ENCODE results near the gene CD3E.

Gene CD3E

GRCh38 chr11:118272001-118272400 is 32.5 kb upstream of the CD3E start:
- peaks cover 0 to 9% (median 0%) of the 10 kb centered on the region in 5 donors for H3K4me1 ChIP-seq (ENCODE audit: control insufficient read depth in 5 of 5, insufficient read depth in 5 of 5, low read length in 5 of 5)
- H3K9ac ChIP-seq (ENCODE audit: low read length in 5 of 5): no peak overlapping the region
- H3K9me3 ChIP-seq (ENCODE audit: control insufficient read depth in 5 of 5, low read length in 5 of 5): no peaks in the 10 kb centered on the region
- H3K27ac ChIP-seq (ENCODE audit: low read depth, low read length): no peak overlapping the region
- peaks cover 0 to 8% (median 6%) of the 10 kb centered on the region in 5 donors for H3K27me3 ChIP-seq (ENCODE audit: control insufficient read depth in 5 of 5, insufficient read depth in 4 of 5, low read length in 5 of 5)
- no peaks in the 10 kb centered on the region for H3K36me3 ChIP-seq (ENCODE audit: control insufficient read depth in 5 of 5, insufficient read depth in 5 of 5, low read length in 5 of 5)
- no peak overlapping the region for H3K4me3 ChIP-seq (ENCODE audit: low read depth in 1 of 5, low read length in 5 of 5)

GRCh38 chr11:118274186-118274585 is 30.3 kb upstream of the CD3E start:
- H3K9ac ChIP-seq (ENCODE audit: low read length in 5 of 5): no peak overlapping the region
- no peak overlapping the region for H3K27ac ChIP-seq (ENCODE audit: low read depth, low read length)

GRCh38 chr11:118275176-118275575 is 29.4 kb upstream of the CD3E start:
- Histone ChIP-seq H3K36me3 (ENCODE audit: control insufficient read depth in 5 of 5, insufficient read depth in 5 of 5, low read length in 5 of 5) (no peaks in the 10 kb centered on the region), H3K4me1 (ENCODE audit: control insufficient read depth in 5 of 5, insufficient read depth in 5 of 5, low read length in 5 of 5) (peaks cover 0 to 14% (median 0%) of the 10 kb centered on the region in 5 donors), H3K27ac (ENCODE audit: low read depth, low read length) (no peak overlapping the region), H3K4me3 (ENCODE audit: low read depth in 1 of 5, low read length in 5 of 5) (no peak overlapping the region), H3K27me3 (ENCODE audit: control insufficient read depth in 5 of 5, insufficient read depth in 4 of 5, low read length in 5 of 5) (peaks cover 0 to 8% (median 4%) of the 10 kb centered on the region in 5 donors), H3K9ac (ENCODE audit: low read length in 5 of 5) (no peak overlapping the region), H3K9me3 (ENCODE audit: control insufficient read depth in 5 of 5, low read length in 5 of 5) (no peaks in the 10 kb centered on the region)

More at GRCh38 chr11:118274186-118274585, 30.3 kb upstream of the CD3E start:
- H3K9me3 ChIP-seq (ENCODE audit: control insufficient read depth in 5 of 5, low read length in 5 of 5): no peaks in the 10 kb centered on the region
- H3K4me3 ChIP-seq (ENCODE audit: low read depth in 1 of 5, low read length in 5 of 5): no peak overlapping the region
- H3K36me3 ChIP-seq (ENCODE audit: control insufficient read depth in 5 of 5, insufficient read depth in 5 of 5, low read length in 5 of 5): no peaks in the 10 kb centered on the region
- H3K4me1 ChIP-seq (ENCODE audit: control insufficient read depth in 5 of 5, insufficient read depth in 5 of 5, low read length in 5 of 5): peaks cover 0 to 14% (median 0%) of the 10 kb centered on the region in 5 donors
- H3K27me3 ChIP-seq (ENCODE audit: control insufficient read depth in 5 of 5, insufficient read depth in 4 of 5, low read length in 5 of 5): peaks cover 0 to 8% (median 6%) of the 10 kb centered on the region in 5 donors

GRCh38 chr11:118276422-118276821 is 28.1 kb upstream of the CD3E start:
- no peaks in the 10 kb centered on the region for H3K9me3 ChIP-seq (ENCODE audit: control insufficient read depth in 5 of 5, low read length in 5 of 5)
- no peak overlapping the region for H3K4me3 ChIP-seq (ENCODE audit: low read depth in 1 of 5, low read length in 5 of 5)
- no peak overlapping the region for H3K9ac ChIP-seq (ENCODE audit: low read length in 5 of 5)
- H3K4me1 ChIP-seq (ENCODE audit: control insufficient read depth in 5 of 5, insufficient read depth in 5 of 5, low read length in 5 of 5): peaks cover 0 to 14% (median 0%) of the 10 kb centered on the region in 5 donors
- H3K27me3 ChIP-seq (ENCODE audit: control insufficient read depth in 5 of 5, insufficient read depth in 4 of 5, low read length in 5 of 5): peaks cover 0 to 8% (median 4%) of the 10 kb centered on the region in 5 donors
- no peak overlapping the region for H3K27ac ChIP-seq (ENCODE audit: low read depth, low read length)
- no peaks in the 10 kb centered on the region for H3K36me3 ChIP-seq (ENCODE audit: control insufficient read depth in 5 of 5, insufficient read depth in 5 of 5, low read length in 5 of 5)

GRCh38 chr11:118277312-118277711 is 27.2 kb upstream of the CD3E start:
- no peaks in the 10 kb centered on the region for H3K9me3 ChIP-seq (ENCODE audit: control insufficient read depth in 5 of 5, low read length in 5 of 5)
- no peak overlapping the region for H3K27ac ChIP-seq (ENCODE audit: low read depth, low read length)
- H3K4me1 ChIP-seq (ENCODE audit: control insufficient read depth in 5 of 5, insufficient read depth in 5 of 5, low read length in 5 of 5): peaks cover 0 to 14% (median 0%) of the 10 kb centered on the region in 5 donors
- H3K9ac ChIP-seq (ENCODE audit: low read length in 5 of 5): no peak overlapping the region
- peaks cover 0 to 8% (median 4%) of the 10 kb centered on the region in 5 donors for H3K27me3 ChIP-seq (ENCODE audit: control insufficient read depth in 5 of 5, insufficient read depth in 4 of 5, low read length in 5 of 5)
- H3K36me3 ChIP-seq (ENCODE audit: control insufficient read depth in 5 of 5, insufficient read depth in 5 of 5, low read length in 5 of 5): no peaks in the 10 kb centered on the region
- no peak overlapping the region for H3K4me3 ChIP-seq (ENCODE audit: low read depth in 1 of 5, low read length in 5 of 5)

GRCh38 chr11:118281284-118281683 is 23.2 kb upstream of the CD3E start:
- Histone ChIP-seq H3K9me3 (ENCODE audit: control insufficient read depth in 5 of 5, low read length in 5 of 5) (no peaks in the 10 kb centered on the region), H3K27ac (ENCODE audit: low read depth, low read length) (no peak overlapping the region), H3K36me3 (ENCODE audit: control insufficient read depth in 5 of 5, insufficient read depth in 5 of 5, low read length in 5 of 5) (no peaks in the 10 kb centered on the region), H3K4me1 (ENCODE audit: control insufficient read depth in 5 of 5, insufficient read depth in 5 of 5, low read length in 5 of 5) (peaks cover 0 to 5% (median 0%) of the 10 kb centered on the region in 5 donors), H3K9ac (ENCODE audit: low read length in 5 of 5) (no peak overlapping the region), H3K4me3 (ENCODE audit: low read depth in 1 of 5, low read length in 5 of 5) (no peak overlapping the region), H3K27me3 (ENCODE audit: control insufficient read depth in 5 of 5, insufficient read depth in 4 of 5, low read length in 5 of 5) (peaks cover 0 to 2% (median 0%) of the 10 kb centered on the region in 5 donors)

- Histone ChIP-seq H3K9me3 (ENCODE audit: control insufficient read depth in 5 of 5, low read length in 5 of 5) (no peaks in the 10 kb centered on the region), H3K36me3 (ENCODE audit: control insufficient read depth in 5 of 5, insufficient read depth in 5 of 5, low read length in 5 of 5) (no peaks in the 10 kb centered on the region), H3K27ac (ENCODE audit: low read depth, low read length) (no peak overlapping the region), H3K27me3 (ENCODE audit: control insufficient read depth in 5 of 5, insufficient read depth in 4 of 5, low read length in 5 of 5) (peaks cover 0 to 2% (median 0%) of the 10 kb centered on the region in 5 donors), H3K4me1 (ENCODE audit: control insufficient read depth in 5 of 5, insufficient read depth in 5 of 5, low read length in 5 of 5) (no peaks in the 10 kb centered on the region), H3K4me3 (ENCODE audit: low read depth in 1 of 5, low read length in 5 of 5) (no peak overlapping the region), H3K9ac (ENCODE audit: low read length in 5 of 5) (no peak overlapping the region)
Observed at GRCh38 chr11:118282606-118283005, 21.9 kb upstream of the CD3E start.

- no peak overlapping the region for H3K4me3 ChIP-seq (ENCODE audit: low read depth in 1 of 5, low read length in 5 of 5)
- H3K36me3 ChIP-seq (ENCODE audit: control insufficient read depth in 5 of 5, insufficient read depth in 5 of 5, low read length in 5 of 5): no peaks in the 10 kb centered on the region
- H3K9me3 ChIP-seq (ENCODE audit: control insufficient read depth in 5 of 5, low read length in 5 of 5): no peaks in the 10 kb centered on the region
- no peak overlapping the region for H3K9ac ChIP-seq (ENCODE audit: low read length in 5 of 5)
- H3K4me1 ChIP-seq (ENCODE audit: control insufficient read depth in 5 of 5, insufficient read depth in 5 of 5, low read length in 5 of 5): no peaks in the 10 kb centered on the region
- peaks cover 0 to 2% (median 0%) of the 10 kb centered on the region in 5 donors for H3K27me3 ChIP-seq (ENCODE audit: control insufficient read depth in 5 of 5, insufficient read depth in 4 of 5, low read length in 5 of 5)
- H3K27ac ChIP-seq (ENCODE audit: low read depth, low read length): no peak overlapping the region
Observed at GRCh38 chr11:118283037-118283636, 21.4 kb upstream of the CD3E start.

- H3K27ac ChIP-seq (ENCODE audit: low read depth, low read length): no peak overlapping the region
- no peak overlapping the region for H3K4me3 ChIP-seq (ENCODE audit: low read depth in 1 of 5, low read length in 5 of 5)
- H3K9ac ChIP-seq (ENCODE audit: low read length in 5 of 5): no peak overlapping the region
Observed at GRCh38 chr11:118283756-118284350, 20.7 kb upstream of the CD3E start.

GRCh38 chr11:118286545-118286944 is 18.0 kb upstream of the CD3E start:
- H3K4me3 ChIP-seq (ENCODE audit: low read depth in 1 of 5, low read length in 5 of 5): no peak overlapping the region

More at GRCh38 chr11:118283756-118284350, 20.7 kb upstream of the CD3E start:
- peaks cover 0 to 2% (median 0%) of the 10 kb centered on the region in 5 donors for H3K27me3 ChIP-seq (ENCODE audit: control insufficient read depth in 5 of 5, insufficient read depth in 4 of 5, low read length in 5 of 5)
- H3K4me1 ChIP-seq (ENCODE audit: control insufficient read depth in 5 of 5, insufficient read depth in 5 of 5, low read length in 5 of 5): no peaks in the 10 kb centered on the region
- no peaks in the 10 kb centered on the region for H3K9me3 ChIP-seq (ENCODE audit: control insufficient read depth in 5 of 5, low read length in 5 of 5)
- H3K36me3 ChIP-seq (ENCODE audit: control insufficient read depth in 5 of 5, insufficient read depth in 5 of 5, low read length in 5 of 5): no peaks in the 10 kb centered on the region

More at GRCh38 chr11:118286545-118286944, 18.0 kb upstream of the CD3E start:
- H3K27ac ChIP-seq (ENCODE audit: low read depth, low read length): no peak overlapping the region
- no peaks in the 10 kb centered on the region for H3K36me3 ChIP-seq (ENCODE audit: control insufficient read depth in 5 of 5, insufficient read depth in 5 of 5, low read length in 5 of 5)
- no peak overlapping the region for H3K9ac ChIP-seq (ENCODE audit: low read length in 5 of 5)
- peaks cover 0 to 5% (median 0%) of the 10 kb centered on the region in 5 donors for H3K4me1 ChIP-seq (ENCODE audit: control insufficient read depth in 5 of 5, insufficient read depth in 5 of 5, low read length in 5 of 5)
- no peaks in the 10 kb centered on the region for H3K27me3 ChIP-seq (ENCODE audit: control insufficient read depth in 5 of 5, insufficient read depth in 4 of 5, low read length in 5 of 5)
- no peaks in the 10 kb centered on the region for H3K9me3 ChIP-seq (ENCODE audit: control insufficient read depth in 5 of 5, low read length in 5 of 5)
